GM12873 (cell line): Measurements from ENCODE around the gene CCDC102A.

Source experiments
- TF ChIP-seq, protein P1 (sequence below): IDR thresholded peaks from 2 replicates; pipeline ENCODE4 v1.5.1; 2012; ENCODE audit warnings: low read depth, mild to moderate bottlenecking, moderate library complexity, low read length, control low read depth; ENCODE audit not compliant: insufficient read depth; ENCODE audit errors: missing control alignments

The CCDC102A gene

GRCh38 chr16:57539072-57539796 is 2.9 kb upstream of the CCDC102A start:
- TF ChIP-seq, protein P1, sequence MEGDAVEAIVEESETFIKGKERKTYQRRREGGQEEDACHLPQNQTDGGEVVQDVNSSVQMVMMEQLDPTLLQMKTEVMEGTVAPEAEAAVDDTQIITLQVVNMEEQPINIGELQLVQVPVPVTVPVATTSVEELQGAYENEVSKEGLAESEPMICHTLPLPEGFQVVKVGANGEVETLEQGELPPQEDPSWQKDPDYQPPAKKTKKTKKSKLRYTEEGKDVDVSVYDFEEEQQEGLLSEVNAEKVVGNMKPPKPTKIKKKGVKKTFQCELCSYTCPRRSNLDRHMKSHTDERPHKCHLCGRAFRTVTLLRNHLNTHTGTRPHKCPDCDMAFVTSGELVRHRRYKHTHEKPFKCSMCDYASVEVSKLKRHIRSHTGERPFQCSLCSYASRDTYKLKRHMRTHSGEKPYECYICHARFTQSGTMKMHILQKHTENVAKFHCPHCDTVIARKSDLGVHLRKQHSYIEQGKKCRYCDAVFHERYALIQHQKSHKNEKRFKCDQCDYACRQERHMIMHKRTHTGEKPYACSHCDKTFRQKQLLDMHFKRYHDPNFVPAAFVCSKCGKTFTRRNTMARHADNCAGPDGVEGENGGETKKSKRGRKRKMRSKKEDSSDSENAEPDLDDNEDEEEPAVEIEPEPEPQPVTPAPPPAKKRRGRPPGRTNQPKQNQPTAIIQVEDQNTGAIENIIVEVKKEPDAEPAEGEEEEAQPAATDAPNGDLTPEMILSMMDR, result no peak

DNA sequence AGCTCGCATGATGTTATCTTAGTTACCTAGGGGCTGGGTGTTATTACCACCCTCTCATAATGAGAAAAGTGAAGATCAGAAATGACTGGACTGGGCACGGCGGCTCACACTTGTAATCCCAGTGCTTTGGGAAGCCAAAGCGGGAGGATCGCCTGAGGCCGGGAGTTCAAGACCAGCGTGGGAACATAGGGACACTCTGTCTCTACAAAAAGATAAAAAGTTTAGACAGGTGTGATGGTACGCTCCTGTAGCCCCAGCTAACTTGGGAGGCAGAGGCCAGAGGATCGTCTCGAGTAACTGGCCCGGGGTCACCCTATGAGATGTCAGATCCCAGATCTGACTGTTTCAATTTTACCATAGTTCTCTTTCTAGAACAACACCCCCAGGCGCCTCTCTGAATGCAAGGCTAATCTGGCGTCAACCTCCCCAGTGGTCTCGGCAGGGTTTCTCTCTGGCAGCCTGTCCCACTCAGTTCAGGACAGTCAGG is 1.9 kb upstream of the CCDC102A start:
- TF ChIP-seq, protein P1, result no peak

DNA sequence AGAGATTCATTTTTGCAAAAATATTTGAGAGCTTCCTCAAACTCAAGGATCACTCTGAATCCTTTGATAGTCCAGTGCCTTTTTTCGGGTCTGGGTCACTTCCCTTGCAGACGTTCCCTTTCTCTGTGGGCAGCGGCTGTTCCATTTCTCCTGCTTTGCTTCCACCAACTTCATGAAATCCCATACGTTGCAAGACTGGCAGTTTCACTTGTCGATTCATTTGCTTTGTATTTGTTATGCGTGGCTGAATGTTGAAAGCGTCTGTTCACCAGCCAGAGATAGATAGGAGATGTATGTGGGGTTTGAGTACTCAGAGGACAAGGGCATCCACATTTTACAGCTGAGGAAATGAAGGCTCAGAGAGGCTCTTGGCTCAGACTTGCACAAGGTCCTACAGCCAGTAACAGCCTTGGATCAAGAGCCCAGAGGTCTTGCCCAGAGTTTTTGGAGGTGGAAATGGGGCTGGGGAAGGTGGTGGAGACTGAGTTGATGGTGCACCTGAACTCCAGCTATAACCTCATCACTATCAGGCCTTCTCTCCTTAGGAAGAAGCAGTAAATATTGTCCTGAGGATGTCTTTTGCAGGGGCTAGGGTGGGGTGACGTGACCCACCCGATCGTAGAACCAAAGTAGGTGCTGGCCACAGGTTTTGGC is 1.3 kb upstream of the CCDC102A start:
- TF ChIP-seq, protein P1, result no peak

DNA sequence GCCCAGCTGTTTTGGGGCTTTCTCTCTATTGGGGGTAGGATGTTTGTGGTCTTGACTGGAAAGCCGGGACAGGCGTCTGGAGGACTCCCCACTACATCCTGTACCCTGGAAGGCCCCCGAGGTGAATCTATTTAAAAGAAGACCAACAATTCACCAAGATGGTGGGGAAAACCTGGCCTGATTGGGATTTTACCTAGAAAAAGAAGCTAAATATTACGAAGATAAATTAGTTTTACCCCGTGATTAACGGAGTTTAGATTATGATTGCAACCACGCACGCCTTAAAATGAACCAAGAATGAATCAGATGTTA is 779 bp upstream of the CCDC102A start:
- TF ChIP-seq, protein P1, result no peak

DNA sequence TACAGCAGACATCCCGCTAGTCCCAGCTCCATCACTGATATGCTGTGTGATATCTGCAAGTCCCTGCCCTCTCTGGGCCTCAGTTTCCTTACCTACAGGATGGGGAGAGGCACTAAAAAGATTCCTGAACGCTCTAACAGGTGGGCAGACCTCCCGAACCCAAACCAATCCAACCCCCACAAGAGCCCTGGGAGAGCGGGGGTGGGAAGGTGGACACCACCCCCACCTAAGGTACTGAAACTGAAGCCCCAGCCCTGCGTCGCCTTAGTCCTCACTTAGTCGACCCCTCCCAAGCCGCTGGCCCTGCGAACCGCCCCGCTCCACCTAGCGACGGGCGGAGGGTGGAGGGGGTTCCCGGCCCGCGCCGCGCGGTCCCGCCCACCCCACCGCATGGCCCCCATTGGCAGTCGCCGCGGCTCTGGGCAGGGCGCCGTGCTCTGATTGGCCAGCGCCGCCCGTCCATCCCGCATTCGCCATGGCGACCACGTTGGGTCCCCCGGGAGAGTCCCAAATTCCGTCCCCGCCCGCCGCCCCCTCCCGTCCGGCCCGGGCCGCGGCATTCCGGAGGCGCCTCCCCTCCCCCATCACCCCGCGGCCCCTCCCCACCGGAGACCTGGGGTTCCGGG is 578 bp downstream of the CCDC102A start:
- TF ChIP-seq, protein P1, result peak; percentile 38

DNA sequence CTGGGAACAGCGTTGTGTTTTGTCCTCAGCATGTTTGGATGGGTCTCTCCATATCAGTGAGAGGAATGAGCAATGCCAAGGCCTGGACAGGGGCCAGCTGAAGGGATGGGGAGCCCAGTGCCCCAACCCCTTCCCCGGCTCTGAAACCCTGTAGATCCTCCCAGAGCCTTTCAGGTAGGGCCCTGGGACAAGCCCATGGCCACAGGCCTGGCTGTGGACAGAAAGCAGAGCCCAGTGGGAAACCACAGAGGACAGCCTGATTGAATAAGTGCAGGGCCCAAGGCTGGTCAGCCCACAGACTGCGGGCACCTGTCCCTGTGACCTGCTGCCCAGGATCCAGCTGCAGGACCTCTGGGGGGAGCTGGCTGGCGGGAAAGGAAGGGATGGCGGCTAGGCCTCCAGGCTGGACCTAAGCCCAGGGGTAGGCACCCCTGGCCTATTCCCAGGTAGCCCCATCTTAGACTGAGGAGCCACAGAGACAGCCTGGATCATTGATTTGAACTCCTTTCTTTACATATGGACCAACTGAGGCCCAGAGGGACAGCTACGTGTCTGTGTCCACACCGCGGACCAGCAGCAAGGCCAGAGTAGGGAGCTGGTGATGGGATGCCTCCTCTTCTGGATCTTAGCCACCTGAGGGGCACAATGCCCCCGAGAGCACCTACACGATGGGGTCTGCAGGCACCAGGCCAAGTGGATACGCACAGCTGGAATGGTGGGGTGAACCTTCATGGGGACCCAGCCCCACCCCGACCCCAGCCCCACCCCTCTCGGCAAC is 1.3 kb downstream of the CCDC102A start:
- TF ChIP-seq, protein P1, result no peak

GRCh38 chr16:57534337-57534880 is 2.0 kb downstream of the CCDC102A start:
- TF ChIP-seq, protein P1, result no peak
